ENCODE measurements around the gene ITSN1.
"Not testable (repeated sequence)": the region's sequence is repeated elsewhere in the genome, so short reads cannot be mapped to it uniquely, and the experiment has no call there.

Gene ITSN1

GRCh38 chr21:33642027-33642895 lies at the start of gene ITSN1:
Gene ITSN1, plus strand, starts transcription at chr21:33642501. Its CDS starts 76,328 bp downstream, at chr21:33718829.
- peak; percentile 100 for DNase-seq (ENCODE audit: low read depth in 2 of 2)

GRCh38 chr21:33598051-33598450 lies 44.2 kb upstream of the ITSN1 start:
- no peak for DNase-seq (ENCODE audit: low read depth in 2 of 2)

- DNase-seq (ENCODE audit: low read depth in 2 of 2), result no peak
Observed at GRCh38 chr21:33608559-33608958, 33.7 kb upstream of the ITSN1 start.

DNA sequence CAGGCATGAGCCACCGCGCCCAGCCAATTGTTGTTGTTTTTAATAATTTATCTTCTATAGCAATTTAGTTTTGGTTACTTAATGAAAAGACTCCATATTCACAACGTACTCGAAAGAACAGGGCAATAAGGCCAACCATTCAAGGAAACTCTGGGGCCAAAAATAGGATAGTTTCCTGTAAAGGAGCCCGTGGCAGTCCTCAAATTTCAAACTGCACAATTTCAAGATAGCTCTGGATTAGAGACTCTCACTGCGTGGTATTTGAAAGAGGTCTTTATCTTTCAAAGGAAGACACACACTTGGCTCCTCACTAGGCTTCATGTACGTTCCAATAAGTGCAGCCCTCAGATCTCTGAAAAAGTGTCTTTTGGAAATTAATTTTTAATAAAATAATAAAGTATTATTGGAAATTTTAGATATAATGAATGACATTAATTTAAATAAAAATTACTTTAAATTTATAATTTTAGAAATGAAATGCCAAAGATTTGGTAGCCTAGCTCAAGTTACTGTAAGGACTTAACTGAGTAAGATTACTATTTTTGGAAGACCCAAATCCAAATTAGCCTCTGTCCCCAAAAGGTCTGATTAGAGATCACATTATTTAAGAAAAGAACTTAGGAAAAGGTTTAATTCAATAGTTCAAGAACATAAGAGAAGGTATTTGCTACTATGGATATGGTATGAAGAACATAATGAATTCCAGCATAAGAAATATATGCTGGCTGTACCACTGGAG lies 31.1 kb upstream of the ITSN1 start:
- no peak for DNase-seq (ENCODE audit: low read depth in 2 of 2)

DNA sequence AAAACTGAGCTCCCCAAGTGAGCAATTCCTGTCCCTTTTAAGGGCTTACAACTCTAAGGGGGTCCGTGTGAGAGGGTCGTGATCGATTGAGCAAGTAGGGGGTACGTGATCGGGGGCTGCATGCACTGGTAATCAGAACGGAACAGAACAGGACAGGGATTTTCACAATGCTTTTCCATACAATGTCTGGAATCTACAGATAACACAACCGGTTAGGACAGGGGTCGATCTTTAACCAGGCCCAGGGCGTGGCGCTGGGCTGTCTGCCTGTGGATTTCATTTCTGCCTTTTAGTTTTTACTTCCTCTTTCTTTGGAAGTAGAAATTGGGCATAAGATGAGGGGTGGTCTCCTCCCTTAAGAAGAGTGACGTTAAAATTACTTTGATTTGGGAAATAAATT lies 24.7 kb upstream of the ITSN1 start:
- DNase-seq (ENCODE audit: low read depth in 2 of 2), result not testable (repeated sequence)

DNA sequence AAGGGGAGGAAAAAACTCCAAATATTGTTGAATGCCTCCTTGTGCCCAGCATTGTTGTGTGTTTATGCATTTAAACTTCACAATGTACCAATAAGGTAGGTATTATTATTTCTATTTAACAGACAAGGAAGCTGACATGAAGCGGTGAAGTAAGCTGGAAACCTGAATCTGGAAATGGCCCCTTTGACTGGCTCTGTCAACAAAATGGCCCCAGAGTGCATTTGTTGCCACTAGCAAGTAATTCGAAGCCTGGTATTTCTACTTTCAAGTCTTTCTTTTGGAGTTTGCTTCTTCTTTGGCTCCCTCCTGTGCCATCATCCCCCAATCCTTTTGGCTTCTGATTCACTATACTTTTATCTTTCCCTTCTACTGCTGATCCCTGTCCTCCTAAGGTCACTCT lies 23.9 kb upstream of the ITSN1 start:
- no peak for DNase-seq (ENCODE audit: low read depth in 2 of 2)

DNA sequence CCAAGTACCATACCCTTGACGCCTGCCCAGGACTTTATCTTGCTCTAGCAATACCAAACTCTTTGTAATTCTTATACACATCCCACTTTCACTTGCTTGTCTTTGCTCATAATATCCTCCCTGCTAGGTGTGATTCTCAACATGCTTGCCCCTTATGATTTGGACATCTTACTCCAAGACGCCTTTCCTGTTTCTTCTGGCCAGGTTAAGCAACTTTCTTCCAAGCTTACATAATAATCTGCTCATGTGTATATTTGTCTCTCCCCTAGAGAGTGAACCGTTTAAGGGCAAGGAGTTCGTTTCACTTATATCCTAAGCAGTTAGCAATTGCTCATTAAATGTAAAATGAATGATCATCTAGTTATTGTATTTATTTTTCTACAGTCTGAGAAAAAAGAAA lies 22.6 kb upstream of the ITSN1 start:
- DNase-seq (ENCODE audit: low read depth in 2 of 2), result no peak

- no peak for DNase-seq (ENCODE audit: low read depth in 2 of 2)
Observed at GRCh38 chr21:33622253-33622652, 20.0 kb upstream of the ITSN1 start.

DNA sequence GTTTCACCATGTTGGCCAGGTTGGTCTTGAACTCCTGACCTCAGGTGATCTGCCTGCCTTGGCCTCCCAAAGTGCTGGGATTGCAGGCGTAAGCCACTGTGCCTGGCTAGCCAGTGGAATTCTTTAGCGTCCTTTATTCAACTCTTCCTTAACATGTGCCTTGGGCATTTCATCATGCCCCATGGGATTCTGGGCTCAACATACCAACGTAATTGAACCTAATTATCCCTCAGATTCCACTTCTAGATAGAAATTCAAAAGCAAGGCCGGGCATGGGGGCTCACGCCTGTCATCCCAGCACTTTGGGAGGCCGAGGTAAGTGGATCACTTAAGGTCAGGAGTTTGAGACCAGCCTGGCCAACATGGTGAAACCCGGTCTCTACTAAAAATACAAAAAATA lies 16.1 kb upstream of the ITSN1 start:
- DNase-seq (ENCODE audit: low read depth in 2 of 2), result not testable (repeated sequence)

DNA sequence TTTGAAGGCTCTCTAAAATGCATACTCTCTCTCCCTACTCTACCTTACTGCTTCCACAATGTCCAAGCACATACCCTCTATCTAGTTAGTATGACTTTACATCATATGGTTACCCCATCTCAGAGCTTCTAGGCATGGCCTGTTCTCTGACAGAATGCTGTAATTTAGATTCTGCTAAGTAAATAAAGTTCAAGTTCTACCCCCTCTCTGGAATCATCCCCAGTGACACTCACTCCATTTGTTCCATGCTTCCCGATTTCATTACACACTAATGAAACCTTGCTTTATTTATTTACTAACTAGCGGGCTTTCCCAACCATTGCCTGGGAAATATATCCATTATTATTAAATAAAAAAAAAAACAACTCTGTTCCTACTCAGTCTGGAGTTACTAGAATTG lies 8.0 kb upstream of the ITSN1 start:
- no peak for DNase-seq (ENCODE audit: low read depth in 2 of 2)

GRCh38 chr21:33640697-33641351 lies 1.5 kb upstream of the ITSN1 start:
- DNase-seq (ENCODE audit: low read depth in 2 of 2), result no peak

DNA sequence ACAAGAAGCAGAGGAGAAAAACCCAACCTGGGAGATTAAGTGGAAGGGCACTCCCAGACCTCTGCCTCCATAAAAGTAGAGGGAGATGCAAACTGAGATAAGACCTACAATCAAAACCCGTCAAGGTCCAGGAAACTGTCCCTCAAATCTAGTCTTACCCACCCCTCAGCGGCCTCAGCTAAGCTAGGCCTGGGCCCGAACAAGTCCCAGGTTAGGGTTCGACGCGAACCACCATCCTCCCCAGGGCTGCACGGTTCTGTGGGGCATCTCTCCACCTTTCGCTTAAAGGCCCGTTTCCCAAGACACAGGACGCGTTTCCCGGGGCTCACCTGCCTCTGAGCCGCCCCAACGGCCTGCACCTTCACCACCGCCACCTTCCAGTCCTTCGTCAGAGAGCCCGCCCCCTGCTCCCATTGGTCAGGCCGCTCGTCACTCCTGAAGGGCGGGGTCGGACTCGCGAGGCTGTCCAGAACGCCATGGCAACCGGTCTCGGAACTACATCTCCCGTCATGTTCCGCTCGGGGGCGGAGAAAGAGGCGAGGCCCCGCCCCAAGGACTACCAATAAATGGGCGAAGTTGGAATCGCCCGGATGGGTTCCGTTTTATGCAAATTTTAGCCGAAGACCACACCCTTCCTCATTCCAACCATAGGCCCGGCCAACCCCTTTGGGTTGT lies 812 bp upstream of the ITSN1 start, which contains the start of gene CRYZL1:
Gene CRYZL1 (minus strand): TSS at position 390 of the 675 bp plus-strand sequence. CDS start 10,190 bp downstream, outside the sequence.
- peak; percentile 100 for DNase-seq (ENCODE audit: low read depth in 2 of 2)

DNA sequence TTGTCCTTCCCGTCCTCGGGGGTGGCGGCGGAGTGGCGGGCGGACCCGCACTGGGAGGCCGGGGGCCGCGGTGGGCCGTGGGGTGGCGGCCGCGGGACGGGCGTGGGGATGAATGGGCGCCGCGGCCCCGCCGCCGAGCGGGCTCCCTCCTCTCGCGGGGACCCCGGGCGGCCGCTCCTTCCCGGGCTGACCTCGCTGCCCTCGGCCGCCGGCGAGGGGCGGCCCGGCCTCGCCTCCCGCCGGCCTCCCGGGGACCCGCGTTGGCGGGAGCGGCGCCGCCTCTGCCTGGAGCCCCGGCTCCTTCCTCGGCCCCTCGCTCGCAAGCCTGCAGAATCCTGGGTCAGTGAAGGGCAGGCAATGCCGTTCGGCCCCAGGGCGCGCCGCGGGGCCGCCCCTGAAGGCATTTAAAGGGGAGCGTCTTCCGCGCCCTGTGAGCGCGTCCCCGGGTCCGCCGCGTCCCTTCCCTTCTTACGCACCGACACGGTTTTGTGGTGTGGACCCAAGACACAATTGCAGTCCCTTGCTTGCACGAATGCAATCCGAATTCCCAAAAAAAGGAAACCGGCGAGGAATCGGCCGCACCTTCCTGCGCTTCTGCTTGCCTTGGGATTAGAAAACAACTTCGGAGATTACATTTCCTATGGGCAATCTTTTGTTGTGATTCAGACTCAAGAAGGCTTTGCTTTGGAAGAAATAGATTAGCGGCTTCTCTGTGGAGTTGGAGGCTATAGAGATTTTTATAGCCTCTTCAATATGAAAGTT lies 776 bp downstream of the ITSN1 start:
- peak in 1 of 2 experiments; percentile 3 for DNase-seq (ENCODE audit: low read depth in 2 of 2)

DNA sequence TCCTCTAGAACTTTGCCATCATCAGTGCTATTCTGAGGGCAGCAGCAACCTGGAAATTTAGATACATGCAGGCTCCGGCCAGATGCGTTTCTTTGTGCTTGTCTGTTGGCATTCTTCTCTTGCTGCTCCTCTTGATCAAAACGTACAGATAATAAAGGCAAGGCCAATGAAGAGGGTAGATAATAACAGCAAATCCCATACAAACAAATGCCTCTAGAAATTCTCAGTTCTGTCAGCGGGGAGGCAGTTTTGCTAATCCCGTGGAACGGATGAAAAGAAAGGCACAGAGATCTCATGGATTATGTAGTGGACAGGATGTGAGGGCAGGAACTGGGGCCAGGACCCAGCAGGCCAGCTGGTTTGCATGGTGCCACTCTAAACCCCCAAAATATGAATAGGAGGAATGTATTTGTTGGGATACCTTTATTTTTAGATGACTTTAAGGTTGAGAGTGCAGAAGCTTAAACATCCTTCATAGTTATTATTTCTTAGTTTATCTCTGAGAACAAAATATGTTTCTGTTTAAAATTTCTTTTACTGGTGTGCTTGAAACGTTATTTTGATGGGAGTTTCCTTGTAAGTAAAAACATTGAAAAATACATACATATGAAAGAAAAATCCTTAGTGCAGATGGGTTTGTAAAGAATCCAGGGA lies 1.5 kb downstream of the ITSN1 start:
- no peak for DNase-seq (ENCODE audit: low read depth in 2 of 2)

GRCh38 chr21:33644383-33645074 lies 2.2 kb downstream of the ITSN1 start:
- no peak for DNase-seq (ENCODE audit: low read depth in 2 of 2)

DNA sequence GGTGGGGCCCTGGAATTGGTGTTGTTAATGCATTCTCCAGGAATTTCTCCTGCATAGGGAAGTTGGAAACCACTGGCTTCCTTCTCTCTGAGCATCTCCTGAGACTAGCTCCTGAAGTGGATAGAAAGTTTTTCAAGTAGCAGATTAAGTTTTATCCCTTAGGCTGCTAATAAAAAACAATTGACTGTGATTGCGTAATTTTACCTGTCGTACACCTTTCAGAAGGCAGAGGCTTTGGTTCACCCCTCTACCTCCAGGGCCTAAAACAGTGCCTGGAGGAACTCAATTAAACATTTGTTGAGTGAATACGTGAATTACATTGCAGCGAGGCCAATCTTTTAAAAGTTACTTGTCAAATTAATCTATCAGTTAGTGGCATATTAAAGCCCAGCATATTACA lies 3.4 kb downstream of the ITSN1 start:
- no peak for DNase-seq (ENCODE audit: low read depth in 2 of 2)

GRCh38 chr21:33647587-33647986 lies 5.3 kb downstream of the ITSN1 start:
- no peak for DNase-seq (ENCODE audit: low read depth in 2 of 2)

- no peak for DNase-seq (ENCODE audit: low read depth in 2 of 2)
Observed at GRCh38 chr21:33648555-33648954, 6.3 kb downstream of the ITSN1 start.

DNA sequence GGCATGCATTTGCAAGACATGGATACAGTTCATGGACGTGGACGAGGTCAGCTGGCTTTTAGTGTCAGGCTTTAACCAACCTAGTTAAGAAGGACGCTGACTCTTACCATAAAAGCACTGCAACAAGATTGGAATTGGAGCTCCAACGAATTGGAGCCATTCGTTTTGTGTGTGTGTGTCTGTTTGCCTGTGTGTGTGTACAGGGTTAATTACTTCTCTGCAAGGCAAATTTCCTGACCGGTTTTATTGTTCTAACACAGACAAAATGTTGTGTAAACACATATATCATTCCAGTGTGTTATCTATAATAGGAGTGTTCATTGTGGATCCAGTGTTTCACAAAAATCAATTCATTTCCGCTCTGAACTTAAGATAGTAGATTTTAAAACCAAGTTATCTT lies 7.9 kb downstream of the ITSN1 start:
- DNase-seq (ENCODE audit: low read depth in 2 of 2), result no peak
